NCI-H1694 treated with DMSO at 0.1 percent for 48 hours (cell line): ENCODE measurements around the gene MINAR1.
"Not testable (repeated sequence)": the region's sequence is repeated elsewhere in the genome, so short reads cannot be mapped to it uniquely, and the experiment has no call there.

ENCODE experiments used
- DNase-seq: peaks from one replicate; lab custom pipeline; 2025; lab: John Stamatoyannopoulos, UW

Gene MINAR1, protein sequence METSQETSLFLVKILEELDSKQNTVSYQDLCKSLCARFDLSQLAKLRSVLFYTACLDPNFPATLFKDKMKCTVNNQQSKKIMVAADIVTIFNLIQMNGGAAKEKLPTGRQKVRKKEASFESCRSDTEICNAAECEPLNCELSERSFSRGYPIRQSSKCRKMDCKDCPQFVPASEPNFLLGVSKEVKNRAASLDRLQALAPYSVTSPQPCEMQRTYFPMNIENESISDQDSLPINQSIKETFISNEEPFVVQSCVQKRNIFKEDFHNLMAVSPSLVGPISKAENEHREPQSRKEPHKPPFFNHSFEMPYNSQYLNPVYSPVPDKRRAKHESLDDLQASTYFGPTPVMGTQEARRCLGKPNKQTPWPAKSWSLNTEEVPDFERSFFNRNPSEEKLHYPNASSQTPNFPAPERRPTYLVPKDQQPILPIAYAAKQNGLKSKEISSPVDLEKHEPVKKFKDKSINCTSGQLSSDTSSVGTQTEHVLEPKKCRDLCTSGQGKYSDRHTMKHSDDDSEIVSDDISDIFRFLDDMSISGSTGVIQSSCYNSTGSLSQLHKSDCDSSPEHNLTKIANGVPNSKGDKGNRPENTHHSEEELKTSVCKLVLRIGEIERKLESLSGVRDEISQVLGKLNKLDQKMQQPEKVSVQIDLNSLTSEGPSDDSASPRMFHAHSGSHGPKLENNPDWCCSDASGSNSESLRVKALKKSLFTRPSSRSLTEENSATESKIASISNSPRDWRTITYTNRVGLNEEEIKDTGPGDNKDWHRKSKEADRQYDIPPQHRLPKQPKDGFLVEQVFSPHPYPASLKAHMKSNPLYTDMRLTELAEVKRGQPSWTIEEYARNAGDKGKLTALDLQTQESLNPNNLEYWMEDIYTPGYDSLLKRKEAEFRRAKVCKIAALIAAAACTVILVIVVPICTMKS

DNA sequence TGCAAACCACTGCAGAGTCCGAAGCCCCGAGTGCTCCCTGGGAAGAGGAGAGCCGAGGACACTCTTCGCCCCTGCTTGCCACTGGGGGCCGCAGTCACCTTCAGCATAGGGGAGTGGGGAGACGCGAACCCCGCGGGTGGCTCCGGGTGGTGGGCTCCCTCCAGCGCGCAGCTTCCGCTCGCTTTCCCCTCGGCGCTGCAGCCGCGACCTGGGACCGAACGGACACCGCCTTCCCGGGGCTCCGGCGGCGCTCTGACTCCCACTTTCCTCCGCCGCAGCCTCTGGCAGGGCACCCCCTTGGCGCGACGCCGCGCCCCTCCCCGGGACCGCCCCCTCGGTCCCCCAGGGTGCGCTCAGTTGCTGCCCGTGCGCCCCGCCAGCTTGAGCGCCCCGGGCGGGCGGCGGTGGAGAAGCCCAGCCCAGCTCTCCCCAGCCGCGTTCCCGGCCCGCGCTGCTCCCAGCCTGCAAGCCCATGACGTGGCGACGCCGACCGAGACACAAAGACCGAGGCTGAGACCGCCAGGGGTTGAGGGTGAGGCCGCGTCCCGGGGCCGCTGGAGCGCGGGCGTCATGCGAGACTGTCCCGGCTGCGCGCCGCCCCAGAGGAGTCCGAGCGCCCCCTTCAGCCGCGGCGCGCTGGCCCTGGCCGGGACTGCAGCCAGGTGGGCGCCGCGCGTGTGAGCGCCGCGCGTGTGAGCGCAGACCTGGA lies at the start of gene MINAR1:
MINAR1 (plus strand) TSS at position 701 of the 709 bp plus-strand sequence. CDS start 23,812 bp downstream, outside the sequence.
- no peak for DNase-seq

DNA sequence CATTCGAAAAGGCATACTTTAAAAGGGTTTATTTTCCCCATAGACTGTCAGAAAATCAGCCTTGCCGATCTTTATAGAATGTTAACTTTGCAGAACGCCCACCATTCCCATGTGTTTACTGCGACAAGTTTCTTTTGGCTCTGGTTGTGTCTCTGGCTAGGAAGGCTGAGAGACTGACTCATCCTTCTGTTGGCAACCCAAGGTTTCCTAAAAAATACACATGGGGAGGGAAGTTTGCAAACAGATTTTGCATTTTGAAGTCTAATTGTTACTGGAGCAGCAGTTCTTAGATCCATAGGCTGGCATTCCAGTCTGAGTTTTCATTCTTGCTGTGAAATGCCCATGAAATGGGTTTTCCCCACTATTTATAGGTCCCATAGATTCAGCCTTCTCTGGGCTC lies 37.9 kb upstream of the MINAR1 start:
- DNase-seq = no peak

DNA sequence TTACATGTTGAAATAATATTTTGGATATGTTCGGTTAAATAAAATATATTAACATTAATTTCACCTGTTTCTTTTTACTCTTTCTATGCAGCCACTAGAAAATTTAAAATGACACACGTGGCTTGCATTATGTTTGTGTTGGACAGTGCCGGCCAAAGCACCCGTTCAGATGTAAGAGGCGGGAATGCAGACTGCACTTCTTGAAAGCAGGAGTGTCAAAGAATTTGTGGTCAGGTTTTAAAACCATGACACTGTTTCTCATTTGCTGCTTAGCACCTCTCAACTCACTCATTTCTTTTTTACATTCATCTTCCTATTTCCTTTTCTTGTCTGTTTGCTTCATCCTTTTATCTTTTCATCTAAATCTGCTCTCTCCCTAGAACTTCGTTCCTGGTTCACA lies 35.3 kb upstream of the MINAR1 start:
- no peak for DNase-seq

DNA sequence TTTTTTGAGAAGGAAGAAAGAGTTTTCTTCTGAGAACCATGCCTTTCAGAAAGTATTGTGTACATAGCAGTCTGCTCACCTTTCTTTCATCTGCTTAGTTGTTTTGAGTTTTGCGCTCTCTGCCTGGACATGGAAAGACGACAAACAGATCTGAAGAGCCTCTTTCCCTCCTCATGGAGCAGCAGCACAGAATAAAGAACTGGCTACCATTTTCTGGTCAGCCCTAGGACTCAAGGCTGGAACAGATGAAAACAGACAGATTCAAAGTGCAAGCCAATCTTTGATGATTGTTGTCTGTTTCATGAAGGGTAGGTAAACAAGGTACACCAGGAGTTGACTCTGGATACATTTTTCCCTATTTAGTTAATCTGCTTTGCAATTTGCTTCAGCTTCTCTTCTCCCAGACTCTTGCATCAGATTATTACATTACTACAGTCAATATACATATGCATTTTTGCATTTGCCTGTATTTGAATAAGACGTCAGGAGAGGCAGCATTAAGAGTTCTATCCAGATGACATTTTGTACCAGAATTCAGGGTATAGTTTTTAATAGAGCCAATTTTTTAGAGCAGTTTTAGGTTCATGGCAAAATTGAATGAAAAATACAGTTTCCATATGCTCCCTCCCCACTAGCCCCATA lies 34.7 kb upstream of the MINAR1 start:
- no peak for DNase-seq

DNA sequence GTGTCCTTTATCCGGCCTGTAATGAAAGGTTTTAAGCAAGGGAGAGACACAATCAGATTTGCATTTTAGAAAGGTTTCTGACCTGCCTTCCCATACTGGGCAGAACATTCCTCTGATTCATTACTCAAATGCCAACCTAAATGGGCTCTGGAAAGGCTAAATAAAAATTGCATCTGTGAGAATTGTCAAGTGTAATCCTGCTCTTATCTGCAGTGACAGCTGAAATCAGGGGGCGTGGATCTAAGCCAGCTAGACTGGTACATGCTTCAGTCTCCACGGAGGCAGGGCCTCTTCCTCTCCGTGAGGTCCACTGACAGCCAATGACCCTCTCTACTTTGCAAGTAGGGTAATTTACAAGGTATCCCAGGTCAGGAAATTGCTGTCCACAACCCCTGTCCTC lies 32.5 kb upstream of the MINAR1 start:
- DNase-seq = no peak

DNA sequence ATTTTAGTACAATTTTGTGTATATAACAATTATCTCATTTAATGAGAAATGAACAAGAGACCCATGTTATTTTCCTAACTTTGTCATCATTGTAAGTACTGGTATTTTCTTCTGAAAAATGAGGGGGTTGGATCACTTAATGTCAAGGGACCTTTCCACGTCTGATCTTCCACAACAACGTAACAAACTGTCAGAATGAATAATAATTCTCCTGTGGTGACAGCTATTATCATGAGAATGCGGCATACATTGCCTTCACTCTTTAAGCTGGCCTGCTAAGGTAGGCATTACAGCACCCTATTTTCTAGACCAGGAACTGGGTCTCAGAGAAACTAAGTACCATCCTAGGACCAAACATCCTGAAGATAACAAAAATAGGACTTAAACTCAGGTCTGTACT lies 31.5 kb upstream of the MINAR1 start:
- no peak for DNase-seq

DNA sequence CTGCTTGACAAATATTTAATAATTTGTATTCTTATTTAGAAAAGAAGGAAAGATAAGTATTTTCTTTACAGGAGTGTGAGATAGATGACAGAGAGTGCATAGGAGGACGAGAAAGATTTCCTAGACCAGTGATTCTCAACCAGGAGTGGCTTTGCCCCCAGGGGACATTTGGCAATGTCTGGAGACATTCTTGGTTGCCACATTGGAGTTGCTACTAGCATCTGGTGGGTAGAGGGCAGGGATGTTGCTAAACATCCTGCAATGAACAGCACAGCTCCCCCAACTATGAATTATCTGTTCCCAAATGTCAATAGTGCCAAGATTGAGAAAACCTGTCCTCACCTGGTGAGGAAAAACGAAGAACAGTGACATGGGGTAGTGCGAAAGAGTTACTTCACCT lies 30.8 kb upstream of the MINAR1 start:
- no peak for DNase-seq

DNA sequence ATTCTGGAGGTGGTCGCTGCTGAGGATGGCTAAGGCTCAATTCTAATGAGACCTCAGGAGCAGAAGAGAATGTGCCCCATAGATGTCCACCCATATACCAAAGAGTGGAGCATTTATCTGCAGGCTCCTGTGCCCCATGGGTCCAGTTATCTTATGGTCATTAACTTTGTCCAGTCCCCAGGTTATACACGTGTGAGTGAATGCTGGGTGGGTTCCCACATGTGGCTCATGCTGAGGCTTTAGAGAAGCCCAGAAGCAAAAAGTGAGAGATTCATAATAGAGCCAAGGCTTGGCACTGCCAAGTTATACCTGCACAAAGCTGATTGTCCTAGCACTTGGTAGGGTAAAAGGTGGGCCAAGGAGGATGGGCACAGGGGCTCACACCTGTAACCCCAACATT lies 30.0 kb upstream of the MINAR1 start:
- DNase-seq = no peak

DNA sequence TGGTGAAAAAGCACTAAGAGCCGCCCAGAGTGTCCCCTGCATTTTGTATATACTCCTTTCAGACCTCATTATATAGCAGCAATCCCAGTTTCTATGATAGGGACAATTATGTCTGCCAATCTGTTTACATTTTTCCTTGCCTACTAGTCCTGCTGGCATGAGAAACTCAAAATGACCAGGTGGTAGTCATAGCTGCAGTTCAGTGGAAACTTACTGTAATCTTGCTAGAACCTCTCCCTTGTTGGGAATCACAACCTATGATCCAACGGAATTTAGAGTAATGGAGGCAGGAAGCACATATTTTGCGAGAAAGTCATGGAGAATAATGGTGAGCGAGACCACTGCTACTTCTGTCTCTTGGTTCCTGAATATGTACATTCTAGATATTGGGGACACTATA lies 28.6 kb upstream of the MINAR1 start:
- DNase-seq = no peak

DNA sequence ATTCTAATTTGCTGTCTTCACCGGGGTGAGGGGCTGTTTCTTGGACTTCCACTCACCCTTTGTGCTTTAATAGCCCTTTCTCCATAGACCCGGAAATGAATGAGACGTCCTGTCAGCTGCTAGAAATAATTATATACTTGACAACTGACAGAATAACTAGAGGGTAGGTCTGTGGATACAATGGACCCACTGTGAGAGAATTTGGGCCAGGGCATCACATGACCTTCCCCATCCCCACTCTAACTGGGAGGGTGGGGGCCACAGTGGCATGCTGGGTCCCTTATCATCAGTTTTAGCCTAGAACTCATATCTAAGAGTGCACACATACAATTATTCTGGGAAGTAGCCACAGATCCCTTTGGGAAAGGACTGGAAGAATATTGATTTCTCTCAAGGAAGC lies 25.9 kb upstream of the MINAR1 start:
- no peak for DNase-seq

DNA sequence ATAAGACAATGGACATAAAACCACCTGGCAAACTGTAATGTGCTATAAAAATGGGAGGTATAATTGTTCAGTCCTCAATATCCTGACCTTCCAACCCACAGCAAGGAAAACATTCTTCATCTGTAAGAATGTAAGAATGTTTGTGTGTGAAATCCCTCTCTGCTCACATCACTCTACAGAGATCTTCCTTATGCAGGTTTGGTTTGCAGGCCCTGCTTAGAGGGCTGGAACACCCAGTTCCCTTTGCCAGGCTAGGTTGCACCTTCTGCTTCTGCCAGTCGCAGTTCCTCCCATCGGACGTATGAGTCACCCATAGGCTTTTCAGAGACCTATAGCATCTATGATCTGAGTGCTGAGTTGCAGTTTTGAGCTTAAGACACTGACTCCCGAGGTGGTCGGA lies 24.1 kb upstream of the MINAR1 start:
- no peak for DNase-seq

DNA sequence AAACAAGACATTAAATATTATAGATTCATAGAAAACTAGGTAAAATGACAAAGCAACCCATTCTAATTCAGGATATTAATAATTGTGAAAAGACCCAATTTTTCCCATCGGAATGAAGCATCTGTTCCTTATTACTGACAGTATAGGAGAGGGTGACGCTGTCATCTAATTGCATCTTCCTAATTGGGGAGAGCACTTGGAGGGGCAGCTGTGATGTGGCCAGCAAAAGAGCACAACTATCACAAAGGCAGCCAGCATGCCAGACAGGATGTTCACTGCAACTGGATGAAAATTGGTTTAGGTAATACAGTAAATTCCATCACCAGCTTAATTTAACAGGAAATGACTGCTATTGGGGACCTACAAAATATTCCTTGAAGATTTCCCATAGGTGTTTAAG lies 21.9 kb upstream of the MINAR1 start:
- DNase-seq = no peak

DNA sequence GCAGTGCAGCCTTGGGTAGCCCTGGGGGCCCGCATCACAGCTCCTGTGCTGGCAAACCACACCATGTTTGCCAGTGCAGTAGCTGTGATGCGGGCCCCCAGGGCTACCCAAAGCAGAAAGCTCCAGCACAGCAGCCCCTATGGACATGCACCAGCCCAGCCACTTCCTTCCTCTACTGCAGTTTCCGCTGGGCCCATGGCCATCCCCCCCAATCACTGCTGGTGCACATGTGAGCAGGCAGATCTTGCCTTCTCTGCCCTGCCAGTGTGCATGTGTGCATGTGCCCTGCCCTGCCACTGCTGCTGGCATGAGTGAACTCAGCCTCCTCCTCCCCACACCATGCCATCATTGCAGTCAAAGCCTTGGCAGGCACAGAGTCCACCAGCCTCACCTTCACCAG lies 20.1 kb upstream of the MINAR1 start:
- no peak for DNase-seq

DNA sequence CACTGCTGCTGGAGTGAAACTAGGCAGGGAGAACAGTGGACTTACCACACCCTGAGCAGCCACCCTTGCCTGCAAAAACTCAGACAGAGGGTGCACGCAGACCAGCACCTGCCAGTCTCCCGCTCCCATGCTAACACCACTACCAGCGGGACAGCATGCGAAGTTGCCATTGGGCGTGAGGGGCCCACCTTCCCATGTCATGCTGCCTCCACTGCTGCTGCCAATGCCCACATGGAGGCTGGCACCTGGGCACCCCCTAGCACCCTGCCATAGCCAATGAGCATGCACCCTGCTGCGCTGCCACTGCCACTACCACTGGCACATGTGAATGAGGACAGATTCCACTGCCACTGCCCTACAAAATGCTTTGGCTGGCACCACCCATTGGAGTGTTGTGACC lies 19.7 kb upstream of the MINAR1 start:
- no peak for DNase-seq

DNA sequence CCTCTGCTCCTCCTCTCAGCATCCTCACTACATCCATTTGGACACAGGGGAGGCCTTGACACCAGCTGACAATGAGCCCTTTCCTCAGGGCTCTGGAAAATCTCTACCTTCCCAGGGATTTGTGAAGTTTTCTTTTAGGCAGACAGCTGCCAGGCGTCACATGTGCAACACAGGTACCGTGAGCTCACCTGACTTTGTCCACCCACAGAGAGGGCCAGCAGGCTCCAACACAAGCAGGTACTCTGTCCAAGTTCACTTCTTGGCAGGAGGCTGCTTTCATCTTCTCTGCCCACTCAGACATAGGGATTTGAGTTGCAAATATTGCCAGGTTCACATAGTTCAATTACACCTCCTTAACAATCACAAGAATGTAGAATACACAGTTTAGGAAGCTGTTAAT lies 15.3 kb upstream of the MINAR1 start:
- DNase-seq = no peak

DNA sequence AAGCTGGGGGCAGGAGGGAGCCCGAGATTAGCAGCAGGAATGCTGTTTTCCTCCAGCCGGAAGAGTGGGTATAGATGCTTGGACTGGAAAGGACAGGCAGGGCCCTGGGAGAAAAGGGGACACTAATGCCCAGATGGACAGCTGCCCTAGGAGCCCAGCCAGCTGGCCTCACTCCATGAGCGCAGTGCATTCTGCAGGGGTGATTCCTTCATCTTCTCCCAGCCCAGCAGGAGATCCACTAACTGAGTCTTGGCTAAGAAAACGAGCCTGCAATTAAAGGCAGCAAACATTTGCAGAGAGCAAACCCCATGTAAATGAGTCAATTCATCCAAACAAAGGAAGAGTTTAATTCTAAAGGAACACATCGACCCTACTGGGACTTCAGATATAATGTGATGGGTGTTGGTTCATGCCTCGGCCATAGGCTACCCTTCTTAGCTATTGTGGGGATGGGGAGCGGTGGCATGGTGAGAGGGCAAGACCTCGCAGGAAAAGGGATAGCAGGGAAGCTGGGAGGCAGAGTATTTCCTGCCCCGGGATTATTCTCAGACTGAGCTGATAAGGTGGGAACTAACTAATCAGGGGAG lies 13.3 kb upstream of the MINAR1 start:
- DNase-seq = no peak

DNA sequence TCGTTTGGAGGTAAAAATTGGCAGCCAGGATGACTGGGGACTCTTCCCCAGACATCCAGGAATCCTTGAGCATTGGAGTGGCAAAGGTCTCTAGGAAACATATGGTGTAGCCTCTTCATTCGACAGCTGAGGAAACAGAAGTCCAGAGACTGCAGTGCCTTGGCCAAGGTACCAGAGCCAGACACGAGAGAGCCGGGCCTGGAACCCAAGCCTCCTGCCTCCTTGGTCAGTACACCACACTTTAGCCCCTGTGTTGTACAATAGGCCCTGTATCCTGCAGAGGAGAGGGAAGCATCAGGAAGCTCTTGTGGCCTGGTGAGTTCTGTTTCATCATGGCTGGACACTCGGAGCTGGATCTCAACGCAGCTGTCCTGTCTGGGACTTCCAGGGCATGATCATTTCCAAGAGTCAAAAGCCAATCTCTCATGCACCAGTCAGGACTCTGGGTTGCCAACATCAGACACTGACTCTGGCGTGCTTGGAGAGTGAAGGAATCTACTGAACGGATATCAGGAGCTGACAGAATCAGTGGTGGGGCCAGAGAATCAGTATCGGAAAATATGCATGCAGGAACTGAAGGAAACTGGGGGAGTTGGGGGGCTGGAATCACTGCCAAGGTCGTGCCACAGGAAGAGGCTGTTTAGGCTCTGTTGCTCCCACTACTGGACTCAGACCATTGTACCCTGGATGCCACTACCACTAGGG lies 6.4 kb upstream of the MINAR1 start:
- no peak for DNase-seq

DNA sequence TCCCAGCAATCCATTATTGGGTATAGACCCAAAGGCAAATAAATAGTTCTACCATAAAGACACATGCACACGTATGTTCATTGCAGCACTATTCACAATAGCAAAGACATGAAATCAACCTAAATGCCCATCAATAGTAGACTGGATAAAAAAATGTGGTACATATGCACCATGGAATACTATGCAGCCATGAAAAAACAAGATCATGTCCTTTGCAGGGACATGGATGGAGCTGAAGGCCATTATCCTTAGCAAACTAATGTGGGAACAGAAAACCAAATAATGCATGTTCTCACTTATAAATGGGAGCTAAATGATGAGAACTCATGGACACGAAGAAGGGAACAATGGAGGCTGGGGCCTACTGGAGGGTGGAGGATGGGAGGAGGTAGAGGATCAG lies 5.2 kb upstream of the MINAR1 start:
- DNase-seq = not testable (repeated sequence)

DNA sequence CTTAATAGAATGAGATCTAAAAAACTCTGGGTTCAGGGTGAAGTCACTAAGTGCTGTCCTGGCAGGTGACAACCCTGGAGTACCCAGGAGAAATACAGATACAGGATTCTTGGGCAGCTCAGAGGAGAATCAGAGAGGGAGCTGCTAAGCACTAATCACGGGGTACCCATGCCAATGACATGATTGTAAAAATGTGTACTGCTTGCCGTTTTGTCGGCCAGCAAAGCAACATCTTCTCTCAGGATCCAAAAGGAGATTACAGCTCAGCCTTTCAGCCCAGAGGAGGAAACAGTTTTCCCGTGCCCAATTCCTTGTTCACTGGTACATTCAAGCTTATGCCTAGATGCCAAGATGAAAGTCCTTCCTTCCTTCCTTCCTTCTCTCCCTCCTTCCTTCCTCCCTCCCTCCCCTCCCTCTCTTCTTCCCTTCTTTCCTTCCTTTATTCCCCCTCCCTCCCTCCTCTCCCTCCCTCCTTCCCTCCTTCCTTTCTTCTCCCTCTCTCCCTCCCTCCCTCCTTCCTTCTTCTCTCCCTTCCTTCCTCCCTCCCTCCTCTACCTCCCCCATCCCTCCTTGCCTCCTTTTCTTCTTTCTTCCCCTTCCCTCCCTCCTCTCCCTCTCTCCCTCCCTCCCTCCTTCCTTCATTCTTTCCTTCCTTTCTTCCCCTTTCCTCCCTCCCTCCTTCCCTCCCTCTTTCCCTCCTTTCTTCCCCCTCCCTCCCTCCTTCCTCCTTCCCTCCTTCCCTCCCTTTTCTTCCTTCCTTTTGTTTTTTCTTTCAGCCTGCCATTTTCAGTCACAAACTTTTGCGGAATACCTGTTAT lies 4.1 kb upstream of the MINAR1 start:
- no peak for DNase-seq
